CD4-positive, CD25-positive, alpha-beta regulatory T cell (primary cell): ENCODE measurements around the gene LYZL4. TPM values are rescaled to one million over a fixed set of nuclear protein-coding genes. Genes with fewer than 3 reads are reported as not detected.

Experiments used
- ATAC-seq, 2 donors: fragments of 150-1000 bp; cut with Tn5 transposase; one replicate each; pipeline ENCODE4 v1.10.0; 2021; ENCODE audit warnings: low read depth in 2 of 2, moderate number of reproducible peaks in 2 of 2, moderate library complexity in 1 of 2
- DNase-seq, 3 donors: peaks; one replicate each; pipeline versions ENCODE4 v3.0.0 to v3.0.0-alpha.2; 2012 to 2022; ENCODE audit warnings: mixed read lengths in 1 of 3
- H3K27ac ChIP-seq: one replicate; pipeline ENCODE4 v1.7.0; 2013; ENCODE audit warnings: mild to moderate bottlenecking, low read length; ENCODE audit not compliant: insufficient read depth, poor library complexity, severe bottlenecking
- H3K27me3 ChIP-seq: one replicate; pipeline ENCODE4 v1.7.0; 2013; ENCODE audit warnings: low read length; ENCODE audit not compliant: control insufficient read depth, insufficient read depth
- H3K36me3 ChIP-seq: one replicate; pipeline ENCODE4 v1.7.0; 2013; ENCODE audit warnings: mild to moderate bottlenecking, low read length, moderate library complexity; ENCODE audit not compliant: control insufficient read depth, insufficient read depth
- H3K4me1 ChIP-seq: 2 replicates; pipeline ENCODE4 v1.7.0; 2013; ENCODE audit warnings: mild to moderate bottlenecking, low read length; ENCODE audit not compliant: insufficient read depth, control insufficient read depth, poor library complexity, severe bottlenecking
- H3K4me3 ChIP-seq: one replicate; pipeline ENCODE4 v1.7.0; 2013; ENCODE audit warnings: low read depth, mild to moderate bottlenecking, low read length, moderate library complexity
- H3K9me3 ChIP-seq, 2 experiments: 1 replicate in 1 of 2; 2 replicates in 1 of 2; pipeline ENCODE4 v1.7.0; 2013; ENCODE audit warnings: low read length in 2 of 2, mild to moderate bottlenecking in 1 of 2, moderate library complexity in 1 of 2; ENCODE audit not compliant: control insufficient read depth in 2 of 2
- H3K27ac Mint-ChIP-seq, 3 donors: one replicate each; pipeline ENCODE4 v1.8.0; 2020 to 2022; ENCODE audit warnings: mild to moderate bottlenecking in 3 of 3, mixed read lengths in 3 of 3, moderate library complexity in 2 of 3
- H3K27me3 Mint-ChIP-seq: one replicate; pipeline ENCODE4 v1.8.0; 2022; ENCODE audit warnings: mild to moderate bottlenecking, mixed read lengths
- H3K36me3 Mint-ChIP-seq: one replicate; pipeline ENCODE4 v1.8.0; 2020; ENCODE audit warnings: mixed read lengths
- H3K4me1 Mint-ChIP-seq, 4 donors: one replicate each; pipeline ENCODE4 v1.8.0; 2020 to 2022; ENCODE audit warnings: mixed read lengths in 4 of 4, mild to moderate bottlenecking in 1 of 4
- H3K4me3 Mint-ChIP-seq, 4 donors: one replicate each; pipeline ENCODE4 v1.8.0; 2020 to 2022; ENCODE audit warnings: mild to moderate bottlenecking in 4 of 4, mixed read lengths in 4 of 4, moderate library complexity in 3 of 4
- H3K9me3 Mint-ChIP-seq, 7 donors: one replicate each; pipeline ENCODE4 v1.8.0; 2020 to 2022; ENCODE audit warnings: mixed read lengths in 7 of 7, mild to moderate bottlenecking in 3 of 7, moderate library complexity in 2 of 7
- polyA plus RNA-seq, 4 donors: library from polyadenylated mRNA; unstranded; fragments of 300-500 nt; fragmentation: Illumina TruSeq; gene quantifications; one replicate each; pipeline ENCODE4 v1.2.3, GENCODE V29; 2021
- total RNA-seq: library from RNA; stranded (reverse); gene quantifications from one replicate; pipeline ENCODE4 v1.2.3, GENCODE V29; 2022

LYZL4 gene
- total and polyA plus RNA-seq, 5 donors from 2014 or later = not detected

GRCh38 chr3:42381551-42382082 is 28.8 kb downstream of the LYZL4 start:
- Histone ChIP-seq H3K27ac (no peak overlapping the region), H3K4me3 (no peak overlapping the region), H3K36me3 (no peaks in the 10 kb centered on the region), H3K9me3 (no peaks in the 10 kb centered on the region), H3K4me1 (no peaks in the 10 kb centered on the region), H3K27me3 (no peaks in the 10 kb centered on the region)
- DNase-seq = no peak
- ATAC-seq = no peak
- Mint-ChIP-seq H3K36me3 (no peaks in the 10 kb centered on the region), H3K4me1 (peaks cover 0 to 11% (median 2%) of the 10 kb centered on the region in 4 donors), H3K4me3 (no peak overlapping the region), H3K27me3 (peaks cover 7% of the 10 kb centered on the region), H3K27ac (no peak overlapping the region), H3K9me3 (peaks cover 0 to 2% (median 0%) of the 10 kb centered on the region in 7 donors)

- no peak overlapping the region for H3K27ac Mint-ChIP-seq
- peaks cover 0 to 2% (median 0%) of the 10 kb centered on the region in 7 donors for H3K9me3 Mint-ChIP-seq
- DNase-seq (no peak), ATAC-seq (no peak)
- Histone ChIP-seq H3K4me1 (no peaks in the 10 kb centered on the region), H3K27me3 (no peaks in the 10 kb centered on the region), H3K27ac (no peak overlapping the region), H3K36me3 (no peaks in the 10 kb centered on the region), H3K4me3 (no peak overlapping the region), H3K9me3 (no peaks in the 10 kb centered on the region)
- H3K4me1 Mint-ChIP-seq = peaks cover 0 to 3% (median 0%) of the 10 kb centered on the region in 4 donors
- H3K36me3 Mint-ChIP-seq = no peaks in the 10 kb centered on the region
- H3K27me3 Mint-ChIP-seq = peaks cover 8% of the 10 kb centered on the region
- no peak overlapping the region for H3K4me3 Mint-ChIP-seq
Measured at GRCh38 chr3:42377681-42378080, 32.7 kb downstream of the LYZL4 start.

GRCh38 chr3:42376344-42376798 is 34.0 kb downstream of the LYZL4 start:
- peaks cover 0 to 13% (median 1%) of the 10 kb centered on the region in 4 donors for H3K4me1 Mint-ChIP-seq
- ATAC-seq (peak in 1 of 2 donors; percentile 37), DNase-seq (no peak)
- H3K9me3 Mint-ChIP-seq = peaks cover 0 to 2% (median 0%) of the 10 kb centered on the region in 7 donors
- peaks cover 8% of the 10 kb centered on the region for H3K27me3 Mint-ChIP-seq
- Histone ChIP-seq H3K4me1 (no peaks in the 10 kb centered on the region), H3K4me3 (no peak overlapping the region), H3K27me3 (no peaks in the 10 kb centered on the region), H3K36me3 (no peaks in the 10 kb centered on the region), H3K9me3 (no peaks in the 10 kb centered on the region), H3K27ac (no peak overlapping the region)
- H3K27ac Mint-ChIP-seq = no peak overlapping the region
- no peak overlapping the region for H3K4me3 Mint-ChIP-seq
- H3K36me3 Mint-ChIP-seq = no peaks in the 10 kb centered on the region

GRCh38 chr3:42375121-42375800 is 35.1 kb downstream of the LYZL4 start:
- no peak for ATAC-seq
- Mint-ChIP-seq H3K9me3 (peaks cover 0 to 3% (median 0%) of the 10 kb centered on the region in 7 donors), H3K4me3 (no peak overlapping the region), H3K27ac (peak overlapping the region in 1 of 3 donors; percentile 18), H3K36me3 (peaks cover 8% of the 10 kb centered on the region), H3K27me3 (peaks cover 8% of the 10 kb centered on the region), H3K4me1 (peaks cover 0 to 24% (median 3%) of the 10 kb centered on the region in 4 donors)
- Histone ChIP-seq H3K27ac (no peak overlapping the region), H3K4me1 (no peaks in the 10 kb centered on the region), H3K9me3 (no peaks in the 10 kb centered on the region), H3K4me3 (no peak overlapping the region), H3K27me3 (no peaks in the 10 kb centered on the region), H3K36me3 (no peaks in the 10 kb centered on the region)
- DNase-seq = no peak

GRCh38 chr3:42371776-42372175 is 38.6 kb downstream of the LYZL4 start:
- Mint-ChIP-seq H3K4me1 (peaks cover 0 to 37% (median 5%) of the 10 kb centered on the region in 4 donors), H3K4me3 (no peak overlapping the region), H3K36me3 (peaks cover 8% of the 10 kb centered on the region), H3K9me3 (peaks cover 0 to 3% (median 0%) of the 10 kb centered on the region in 7 donors), H3K27ac (no peak overlapping the region), H3K27me3 (peaks cover 5% of the 10 kb centered on the region)
- DNase-seq = no peak
- H3K36me3 ChIP-seq = no peaks in the 10 kb centered on the region
- H3K27me3 ChIP-seq = no peaks in the 10 kb centered on the region
- ATAC-seq = no peak
- no peaks in the 10 kb centered on the region for H3K4me1 ChIP-seq
- no peaks in the 10 kb centered on the region for H3K9me3 ChIP-seq
- no peak overlapping the region for H3K4me3 ChIP-seq
- no peak overlapping the region for H3K27ac ChIP-seq

GRCh38 chr3:42369832-42370231 is 40.6 kb downstream of the LYZL4 start:
- H3K4me3 ChIP-seq = no peak overlapping the region
- H3K4me1 ChIP-seq = no peaks in the 10 kb centered on the region
- H3K9me3 Mint-ChIP-seq = peaks cover 0 to 5% (median 2%) of the 10 kb centered on the region in 7 donors
- no peak overlapping the region for H3K4me3 Mint-ChIP-seq
- H3K36me3 Mint-ChIP-seq = peaks cover 8% of the 10 kb centered on the region
- H3K36me3 ChIP-seq = no peaks in the 10 kb centered on the region
- peaks cover 0 to 35% (median 8%) of the 10 kb centered on the region in 4 donors for H3K4me1 Mint-ChIP-seq
- H3K27me3 ChIP-seq = no peaks in the 10 kb centered on the region
- DNase-seq (no peak), ATAC-seq (no peak)
- peaks cover 0 to 3% of the 10 kb centered on the region in 2 experiments for H3K9me3 ChIP-seq
- H3K27me3 Mint-ChIP-seq = no peaks in the 10 kb centered on the region
- H3K27ac ChIP-seq = no peak overlapping the region
- peak overlapping the region in 1 of 3 donors; percentile 81 for H3K27ac Mint-ChIP-seq

GRCh38 chr3:42369304-42369703 is 41.1 kb downstream of the LYZL4 start:
- H3K4me3 Mint-ChIP-seq = no peak overlapping the region
- H3K9me3 ChIP-seq = peaks cover 0 to 3% of the 10 kb centered on the region in 2 experiments
- ATAC-seq = no peak

More at GRCh38 chr3:42369304-42369703, 41.1 kb downstream of the LYZL4 start:
- Mint-ChIP-seq H3K36me3 (peaks cover 8% of the 10 kb centered on the region), H3K27ac (peak overlapping the region in 2 of 3 donors; percentile 81 to 92), H3K4me1 (peaks cover 0 to 35% (median 8%) of the 10 kb centered on the region in 4 donors), H3K27me3 (no peaks in the 10 kb centered on the region), H3K9me3 (peaks cover 0 to 5% (median 2%) of the 10 kb centered on the region in 7 donors)
- H3K27ac ChIP-seq = peak overlapping the region; percentile 27
- H3K4me3 ChIP-seq = no peak overlapping the region
- H3K36me3 ChIP-seq = no peaks in the 10 kb centered on the region
- no peak for DNase-seq
- H3K27me3 ChIP-seq = no peaks in the 10 kb centered on the region
- H3K4me1 ChIP-seq = no peaks in the 10 kb centered on the region
